Gastrocnemius medialis (tissue), 4 donors: Measurements from ENCODE around the gene KCNG3. TPM values are rescaled to one million over a fixed set of nuclear protein-coding genes. Genes with fewer than 3 reads are reported as not detected.

Experiments used
- ATAC-seq, 2 donors: fragments of 150-250 bp; one replicate each; pipeline ENCODE4 v1.9.1; 2016
- DNase-seq, 2 donors: peaks; one replicate each; pipeline ENCODE4 v3.0.0-alpha.2; 2019
- H3K27ac ChIP-seq, 4 donors: fragments of 200-600 bp; sonication (generic); 1 replicate in 1 of 4; 2 replicates in 3 of 4; pipeline ENCODE4 v1.5.1; 2016 to 2018; ENCODE audit warnings: mild to moderate bottlenecking in 2 of 4, moderate library complexity in 1 of 4
- H3K27me3 ChIP-seq, 3 donors: fragments of 200-600 bp; sonication (generic) in 2 of 3; 1 replicate in 1 of 3; 2 replicates in 2 of 3; pipeline versions ENCODE4 v1.5.1 to v1.6.0; 2016 to 2019; ENCODE audit warnings: mild to moderate bottlenecking in 1 of 3, moderate library complexity in 1 of 3
- H3K36me3 ChIP-seq, 2 donors: fragments of 200-600 bp; sonication (generic) in 1 of 2; one replicate each; pipeline ENCODE4 v1.5.1; 2017 to 2018
- H3K4me1 ChIP-seq, 2 donors: fragments of 200-600 bp; sonication (generic) in 1 of 2; one replicate each; pipeline ENCODE4 v1.5.1; 2016 to 2017; ENCODE audit warnings: mild to moderate bottlenecking in 2 of 2
- H3K4me3 ChIP-seq, 4 donors: fragments of 200-600 bp; sonication (generic) in 3 of 4; 1 replicate in 1 of 4; 2 replicates in 3 of 4; pipeline ENCODE4 v1.5.1; 2016 to 2019; ENCODE audit warnings: mild to moderate bottlenecking in 2 of 4
- H3K9me3 ChIP-seq, 3 donors: fragments of 200-600 bp; sonication (generic) in 2 of 3; 1 replicate in 1 of 3; 2 replicates in 2 of 3; pipeline ENCODE4 v1.5.1; 2016 to 2019
- CTCF ChIP-seq, 5 experiments: fragments of 450-650 bp in 3 of 5; fragments of 200-600 bp in 2 of 5; sonication (generic) in 2 of 5; IDR thresholded peaks in 4 of 5; conservative IDR thresholded peaks in 1 of 5; 1 replicate in 4 of 5; 2 replicates in 1 of 5; pipeline ENCODE4 v1.5.1; 2016 to 2019; ENCODE audit warnings: antibody characterized with exemption in 5 of 5, mild to moderate bottlenecking in 3 of 5, moderate library complexity in 3 of 5
- POLR2A ChIP-seq, 2 donors: fragments of 450-650 bp; IDR thresholded peaks; one replicate each; pipeline ENCODE4 v1.6.1; 2017; ENCODE audit warnings: antibody characterized with exemption in 2 of 2, mild to moderate bottlenecking in 2 of 2, moderate library complexity in 2 of 2
- in situ Hi-C, 4 donors: fragments of 200-750 bp; cut with MboI; loops; one replicate each; pipeline versions ENCODE4 v1.15.0 to v1.8.0; 2017; ENCODE audit warnings: low sequenced_read_pairs in 4 of 4
- intact Hi-C: fragments of 100-400 bp; cut with DNase I; formaldehyde crosslinking; loops from one replicate; pipeline ENCODE4 v1.15.1; 2023; ENCODE audit warnings: low total_unique reads
- total RNA-seq, 4 donors: library from RNA; depleted of rRNA; stranded (reverse); fragments of >200 nt; gene quantifications; one replicate each; pipeline versions ENCODE4 v1.1.0 to v1.2.3, GENCODE V29; 2016

KCNG3 gene
- under 1 TPM in 1 of 4 donors, not detected in 3; 0.15 TPM for total RNA-seq

GRCh38 chr2:42493468-42494354 is at the start of gene KCNG3:
TSS of gene KCNG3 (minus strand) at chr2:42493982. CDS start at chr2:42493501, 481 bp downstream.
- in situ Hi-C loops (no loop called here), intact Hi-C loops (loop anchor here (10.0 kb wide), 1 partner anchor 271 kb away; the partner anchor contains the start of gene OXER1)
- Histone ChIP-seq H3K4me3 (peak within 1 kb of the TSS; percentile 55 to 64 (median 58)), H3K9me3 (no peaks in the 10 kb centered on the region), H3K36me3 (no peaks in the 10 kb centered on the region), H3K27me3 (peaks cover 22 to 30% (median 23%) of the 10 kb centered on the region in 3 donors), H3K27ac (no peak within 1 kb of the TSS), H3K4me1 (peaks cover 0 to 6% of the 10 kb centered on the region in 2 donors)
- ATAC-seq, result peak; percentile 53 to 64
- TF ChIP-seq CTCF (IDR thresholded peaks at IDR 0.05 in 4 of 5, conservative IDR thresholded peaks at IDR 0.05 in 1 of 5) (no peak), POLR2A (IDR thresholded peaks at IDR 0.05) (no peak)
- no peak for DNase-seq

GRCh38 chr2:42542871-42543270 is 49.1 kb upstream of the KCNG3 start:
- in situ Hi-C loops (no loop called here), intact Hi-C loops (no loop called here)
- ATAC-seq, result no peak
- DNase-seq, result no peak
- Histone ChIP-seq H3K27ac (no peak overlapping the region), H3K4me3 (no peak overlapping the region), H3K9me3 (no peaks in the 10 kb centered on the region), H3K36me3 (no peaks in the 10 kb centered on the region), H3K4me1 (no peaks in the 10 kb centered on the region), H3K27me3 (no peaks in the 10 kb centered on the region)
- TF ChIP-seq POLR2A (IDR thresholded peaks at IDR 0.05) (no peak), CTCF (IDR thresholded peaks at IDR 0.05 in 4 of 5, conservative IDR thresholded peaks at IDR 0.05 in 1 of 5) (no peak)

GRCh38 chr2:42537493-42537892 is 43.7 kb upstream of the KCNG3 start:
- TF ChIP-seq POLR2A (IDR thresholded peaks at IDR 0.05) (no peak), CTCF (IDR thresholded peaks at IDR 0.05 in 4 of 5, conservative IDR thresholded peaks at IDR 0.05 in 1 of 5) (no peak)
- no peaks in the 10 kb centered on the region for H3K4me1 ChIP-seq
- H3K27ac ChIP-seq, result no peak overlapping the region
- no peak overlapping the region for H3K4me3 ChIP-seq
- H3K27me3 ChIP-seq, result no peaks in the 10 kb centered on the region
- H3K36me3 ChIP-seq, result no peaks in the 10 kb centered on the region
- intact Hi-C loops (no loop called here), in situ Hi-C loops (no loop called here)
- DNase-seq, result no peak
- no peaks in the 10 kb centered on the region for H3K9me3 ChIP-seq
- ATAC-seq, result no peak

- intact Hi-C loops, result no loop called here
Observed at GRCh38 chr2:42532397-42532796, 38.6 kb upstream of the KCNG3 start.

More at GRCh38 chr2:42532397-42532796, 38.6 kb upstream of the KCNG3 start:
- no peaks in the 10 kb centered on the region for H3K4me1 ChIP-seq
- H3K36me3 ChIP-seq, result no peaks in the 10 kb centered on the region
- TF ChIP-seq CTCF (IDR thresholded peaks at IDR 0.05 in 4 of 5, conservative IDR thresholded peaks at IDR 0.05 in 1 of 5) (no peak), POLR2A (IDR thresholded peaks at IDR 0.05) (no peak)
- H3K27me3 ChIP-seq, result no peaks in the 10 kb centered on the region
- ATAC-seq, result no peak
- in situ Hi-C loops, result no loop called here
- H3K4me3 ChIP-seq, result no peak overlapping the region
- H3K27ac ChIP-seq, result no peak overlapping the region
- DNase-seq, result no peak
- no peaks in the 10 kb centered on the region for H3K9me3 ChIP-seq
